BJ (cell line): Measurements from ENCODE around the gene ROCK1. TPM values are rescaled to one million over a fixed set of nuclear protein-coding genes. Genes with fewer than 3 reads are reported as not detected.

Source experiments
- CTCF ChIA-PET: fragments of 350-600 bp; formaldehyde crosslinking; extraction: SDS; loops from one replicate; lab custom pipeline; 2021; ENCODE audit warnings: antibody characterized with exemption, inconsistent platforms; lab: Yijun Ruan, JAX
- POLR2A ChIA-PET: fragments of 300-600 bp; sonication (Branson Sonifier 250); formaldehyde crosslinking; extraction: SDS; loops from one replicate; lab custom pipeline; 2021; ENCODE audit warnings: antibody characterized with exemption; lab: Charles Lee
- DNase-seq: peaks from one replicate; pipeline ENCODE4 v3.0.0-alpha.2; 2011; ENCODE audit warnings: low read depth
- H3K27me3 ChIP-seq: 2 replicates; pipeline ENCODE4 v1.6.0; 2011; ENCODE audit warnings: low read length; ENCODE audit not compliant: control insufficient read depth, insufficient read depth
- H3K36me3 ChIP-seq: 2 replicates; pipeline ENCODE4 v1.5.1; 2011; ENCODE audit warnings: low read length; ENCODE audit not compliant: control insufficient read depth, insufficient read depth
- H3K4me3 ChIP-seq: 2 replicates; pipeline ENCODE4 v1.5.1; 2011; ENCODE audit warnings: low read depth, mild to moderate bottlenecking, control low read depth, low read length
- polyA plus RNA-seq: library from polyadenylated mRNA; depleted of rRNA; stranded (reverse); fragments of >200 nt; gene quantifications from 2 replicates; pipeline ENCODE4 v1.2.3, GENCODE V29; 2011
- TF ChIP-seq, protein P1 (sequence below): IDR thresholded peaks from 2 replicates; pipeline ENCODE4 v1.5.1; 2011; ENCODE audit warnings: low read depth, mild to moderate bottlenecking, control low read depth, inconsistent platforms, low read length, moderate library complexity; ENCODE audit not compliant: insufficient read depth

The ROCK1 gene
- polyA plus RNA-seq, 1 experiment, result 11.8 TPM

DNA sequence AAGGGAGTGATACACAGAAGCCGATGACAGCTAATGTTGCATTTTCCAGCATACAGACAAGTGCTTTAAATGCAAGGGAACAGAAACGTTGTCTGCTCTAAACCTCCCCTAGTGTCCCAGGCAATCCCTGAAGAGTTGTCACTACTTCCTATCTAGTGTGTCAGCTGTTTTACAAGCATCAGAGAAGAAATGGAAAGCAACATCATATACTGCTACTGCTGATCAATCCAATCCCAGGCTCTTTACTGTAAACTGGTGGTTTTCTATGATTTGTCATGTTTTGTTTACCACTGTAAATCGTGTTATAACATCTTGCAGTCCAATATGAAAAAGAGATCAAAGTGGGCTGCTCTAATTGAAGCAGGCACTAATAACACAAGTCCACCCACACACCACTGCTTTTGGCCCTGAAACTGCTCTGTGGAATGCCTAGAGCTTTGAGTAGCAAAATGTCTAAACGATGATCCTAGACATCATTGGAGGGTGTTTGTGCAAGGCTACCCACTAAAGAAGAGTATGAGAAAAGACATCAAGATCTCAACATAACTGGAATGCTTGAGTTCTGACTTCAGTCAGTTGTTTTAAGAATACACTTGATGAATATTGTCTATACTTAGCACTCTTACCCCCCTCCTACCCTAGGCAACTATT is 18.1 kb upstream of the ROCK1 start:
- Histone ChIP-seq H3K27me3 (no peaks in the 10 kb centered on the region), H3K4me3 (no peak overlapping the region), H3K36me3 (no peaks in the 10 kb centered on the region)
- TF ChIP-seq, protein P1, sequence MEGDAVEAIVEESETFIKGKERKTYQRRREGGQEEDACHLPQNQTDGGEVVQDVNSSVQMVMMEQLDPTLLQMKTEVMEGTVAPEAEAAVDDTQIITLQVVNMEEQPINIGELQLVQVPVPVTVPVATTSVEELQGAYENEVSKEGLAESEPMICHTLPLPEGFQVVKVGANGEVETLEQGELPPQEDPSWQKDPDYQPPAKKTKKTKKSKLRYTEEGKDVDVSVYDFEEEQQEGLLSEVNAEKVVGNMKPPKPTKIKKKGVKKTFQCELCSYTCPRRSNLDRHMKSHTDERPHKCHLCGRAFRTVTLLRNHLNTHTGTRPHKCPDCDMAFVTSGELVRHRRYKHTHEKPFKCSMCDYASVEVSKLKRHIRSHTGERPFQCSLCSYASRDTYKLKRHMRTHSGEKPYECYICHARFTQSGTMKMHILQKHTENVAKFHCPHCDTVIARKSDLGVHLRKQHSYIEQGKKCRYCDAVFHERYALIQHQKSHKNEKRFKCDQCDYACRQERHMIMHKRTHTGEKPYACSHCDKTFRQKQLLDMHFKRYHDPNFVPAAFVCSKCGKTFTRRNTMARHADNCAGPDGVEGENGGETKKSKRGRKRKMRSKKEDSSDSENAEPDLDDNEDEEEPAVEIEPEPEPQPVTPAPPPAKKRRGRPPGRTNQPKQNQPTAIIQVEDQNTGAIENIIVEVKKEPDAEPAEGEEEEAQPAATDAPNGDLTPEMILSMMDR, result no peak
- ChIA-PET CTCF (no interaction called here), POLR2A (no interaction called here)
- DNase-seq, result peak; percentile 77

GRCh38 chr18:21123290-21123926 is 11.8 kb upstream of the ROCK1 start:
- no peak for DNase-seq
- Histone ChIP-seq H3K27me3 (no peaks in the 10 kb centered on the region), H3K36me3 (no peaks in the 10 kb centered on the region), H3K4me3 (no peak overlapping the region)
- POLR2A ChIA-PET, result no interaction called here
- CTCF ChIA-PET, result interaction anchor here (0.6 kb wide), 1 partner anchor 83 kb away, joined by 3 read pairs; no protein-coding TSS in a partner anchor
- TF ChIP-seq, protein P1, result no peak

DNA sequence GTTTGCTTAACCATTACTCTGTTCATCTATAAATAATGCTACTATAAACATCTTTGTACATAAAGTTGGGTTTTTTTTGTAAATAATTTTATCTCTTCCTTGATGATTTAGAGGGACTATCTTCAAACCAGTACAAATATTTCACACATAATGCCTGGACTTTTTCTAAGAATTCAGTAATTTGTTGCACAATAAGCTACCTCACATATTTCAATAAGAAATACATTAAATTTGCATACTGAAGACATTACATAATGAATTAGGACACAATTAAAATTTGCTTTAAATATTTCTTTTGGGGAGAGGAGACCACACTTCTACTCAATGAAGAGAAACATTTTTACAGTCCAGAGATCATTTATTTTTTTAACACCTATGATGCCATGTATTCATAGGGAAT is 7.2 kb upstream of the ROCK1 start:
- no peaks in the 10 kb centered on the region for H3K27me3 ChIP-seq
- H3K4me3 ChIP-seq, result no peak overlapping the region
- no peak for DNase-seq
- TF ChIP-seq, protein P1, result no peak
- ChIA-PET POLR2A (no interaction called here), CTCF (no interaction called here)
- no peaks in the 10 kb centered on the region for H3K36me3 ChIP-seq

DNA sequence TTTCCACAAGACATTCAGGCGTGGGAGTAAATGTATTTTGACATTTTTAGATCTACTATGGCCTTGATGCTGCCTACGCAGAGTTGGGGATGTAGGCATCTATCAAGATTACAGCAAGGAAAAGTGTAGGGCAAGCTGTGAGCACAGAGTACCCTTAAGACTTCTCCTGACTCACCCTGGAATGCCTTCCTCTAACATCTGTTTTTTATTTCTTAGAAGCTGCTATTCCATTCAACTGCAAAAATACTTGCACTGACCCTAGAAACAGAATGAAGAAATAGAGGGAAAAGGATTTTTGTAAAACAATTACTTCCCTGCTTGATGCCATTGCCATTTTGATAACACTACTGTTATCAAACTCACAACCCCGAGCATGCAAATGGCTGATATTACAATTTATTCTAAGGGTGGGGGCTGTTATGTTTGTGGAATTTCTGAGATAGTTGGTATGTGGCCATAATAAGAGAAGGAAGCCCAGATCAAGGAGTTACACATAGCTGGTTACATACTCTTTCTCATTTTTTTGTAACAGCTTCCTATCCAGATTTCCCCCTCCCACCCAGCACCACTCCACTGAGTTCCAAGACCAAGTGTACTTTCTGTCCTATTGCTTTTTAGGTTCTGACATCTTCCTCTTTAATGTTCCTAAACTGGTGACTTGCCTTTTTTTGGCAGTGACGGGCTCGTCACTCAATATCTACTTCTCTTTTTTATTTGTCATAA is 6.0 kb upstream of the ROCK1 start:
- Histone ChIP-seq H3K4me3 (no peak overlapping the region), H3K27me3 (no peaks in the 10 kb centered on the region), H3K36me3 (no peaks in the 10 kb centered on the region)
- TF ChIP-seq, protein P1, result no peak
- ChIA-PET POLR2A (interaction anchor here (0.5 kb wide), 1 partner anchor 65 kb away, joined by 4 read pairs; no protein-coding TSS in a partner anchor), CTCF (interaction anchor here (1.0 to 2.3 kb wide), 3 partner anchors 15 to 62 kb away, joined by 3 to 9 read pairs (median 3); no protein-coding TSS in a partner anchor)
- peak; percentile 73 for DNase-seq
